Measurements from ENCODE around the gene CCL28.

Gene CCL28

DNA sequence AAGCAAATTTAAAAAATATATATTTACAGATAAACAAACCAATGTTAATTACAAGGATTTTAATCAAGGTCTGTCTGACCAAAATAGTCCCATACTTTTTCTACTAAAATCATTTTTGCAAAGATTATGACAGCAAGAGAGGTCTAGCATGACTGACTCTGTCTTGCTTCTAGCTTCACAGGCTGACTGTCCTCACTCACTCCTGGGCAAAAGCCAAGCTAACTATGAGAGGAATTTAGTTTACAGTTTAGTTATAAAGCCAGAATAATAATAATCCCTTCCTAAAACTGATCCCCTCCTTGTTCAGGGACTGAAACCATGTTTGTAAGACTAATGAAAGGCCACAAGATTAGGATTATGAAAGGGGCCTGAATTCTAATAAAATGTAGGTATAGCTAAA lies 53.5 kb downstream of the CCL28 start:
- Histone ChIP-seq H3K9me3 (ENCODE audit: control extremely low read depth in 1 of 5, control insufficient read depth in 4 of 5, insufficient read depth in 2 of 5, low read depth in 1 of 5, low read length in 4 of 5) (peaks cover 0 to 16% (median 8%) of the 10 kb centered on the region in 5 experiments), H3K27ac (ENCODE audit: insufficient read depth in 1 of 2, low read depth in 1 of 2, low read length in 2 of 2, poor library complexity in 1 of 2, severe bottlenecking in 2 of 2) (no peak overlapping the region), H3K27me3 (replicated peaks in 2 of 5; ENCODE audit: control insufficient read depth in 4 of 5, insufficient read depth in 5 of 5, low read length in 4 of 5) (no peaks in the 10 kb centered on the region), H3K4me3 (ENCODE audit: control insufficient read depth in 1 of 7, extremely low read depth in 1 of 7, insufficient read depth in 4 of 7, low read depth in 2 of 7, low read length in 6 of 7) (no peak overlapping the region), H3K4me1 (ENCODE audit: control extremely low read depth in 1 of 4, control insufficient read depth in 4 of 4, insufficient read depth in 4 of 4, low read length in 3 of 4) (no peaks in the 10 kb centered on the region), H3K36me3 (ENCODE audit: control insufficient read depth in 4 of 4, insufficient read depth in 4 of 4, low read length in 3 of 4) (no peaks in the 10 kb centered on the region)
- ChIA-PET POLR2A (no interaction called here), CTCF (interaction anchor here (1.0 kb wide), 1 partner anchor 30 kb away, joined by 3 read pairs; no protein-coding TSS in a partner anchor)
- DNase-seq, result no peak

DNA sequence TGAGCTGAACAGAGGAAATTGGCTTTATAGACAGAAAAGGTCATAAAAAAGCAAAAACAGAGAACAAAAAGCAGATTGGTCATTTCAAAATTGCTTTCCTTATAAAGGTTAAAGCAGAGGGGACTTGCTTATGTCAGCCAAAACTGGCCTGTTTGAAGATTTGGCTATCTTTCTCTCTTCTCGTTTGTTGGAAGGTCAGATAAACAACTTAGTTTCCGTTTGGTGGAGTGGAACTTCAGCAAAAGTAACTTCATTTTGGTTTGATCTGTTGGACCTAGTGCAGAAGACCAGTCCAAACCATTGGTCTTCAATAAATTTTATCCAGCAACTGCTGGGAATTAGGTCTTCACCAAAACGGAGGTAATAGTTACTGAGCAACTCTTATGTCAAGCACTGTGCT lies 53.9 kb downstream of the CCL28 start:
- DNase-seq, result no peak
- CTCF ChIA-PET, result interaction anchor here (1.0 kb wide), 1 partner anchor 31 kb away, joined by 3 read pairs; no protein-coding TSS in a partner anchor
- POLR2A ChIA-PET, result no interaction called here
- Histone ChIP-seq H3K27ac (ENCODE audit: insufficient read depth in 1 of 2, low read depth in 1 of 2, low read length in 2 of 2, poor library complexity in 1 of 2, severe bottlenecking in 2 of 2) (no peak overlapping the region), H3K4me1 (ENCODE audit: control extremely low read depth in 1 of 4, control insufficient read depth in 4 of 4, insufficient read depth in 4 of 4, low read length in 3 of 4) (no peaks in the 10 kb centered on the region), H3K4me3 (ENCODE audit: control insufficient read depth in 1 of 7, extremely low read depth in 1 of 7, insufficient read depth in 4 of 7, low read depth in 2 of 7, low read length in 6 of 7) (no peak overlapping the region), H3K36me3 (ENCODE audit: control insufficient read depth in 4 of 4, insufficient read depth in 4 of 4, low read length in 3 of 4) (no peaks in the 10 kb centered on the region), H3K9me3 (ENCODE audit: control extremely low read depth in 1 of 5, control insufficient read depth in 4 of 5, insufficient read depth in 2 of 5, low read depth in 1 of 5, low read length in 4 of 5) (peaks cover 0 to 16% (median 8%) of the 10 kb centered on the region in 5 experiments), H3K27me3 (replicated peaks in 2 of 5; ENCODE audit: control insufficient read depth in 4 of 5, insufficient read depth in 5 of 5, low read length in 4 of 5) (no peaks in the 10 kb centered on the region)
- WGBS (ENCODE audit: insufficient coverage), result 100% methylated on average over 2 of the region's 3 CpGs

GRCh38 chr5:43357878-43358281 lies 54.3 kb downstream of the CCL28 start:
- CTCF ChIA-PET, result no interaction called here

DNA sequence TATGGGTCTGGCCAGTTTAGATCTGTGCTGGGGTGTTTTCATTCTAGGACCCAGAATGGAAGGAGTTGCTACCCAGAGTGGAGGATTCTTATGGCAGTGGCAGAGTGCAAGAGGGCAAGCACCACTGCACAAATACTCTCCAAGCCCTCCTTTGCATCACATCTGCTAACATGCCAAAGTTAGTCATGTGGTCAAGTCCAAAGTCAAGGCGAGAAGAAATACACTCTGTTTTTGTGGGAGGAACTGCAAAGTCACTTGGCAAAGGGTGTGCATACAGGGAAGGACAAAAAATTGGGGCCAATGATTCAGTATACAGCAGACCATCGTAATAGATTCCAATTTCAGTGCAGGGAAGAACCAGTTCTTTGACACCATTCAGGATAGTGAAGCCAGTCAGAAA lies 55.1 kb downstream of the CCL28 start:
- H3K27me3 ChIP-seq (replicated peaks in 2 of 5; ENCODE audit: control insufficient read depth in 4 of 5, insufficient read depth in 5 of 5, low read length in 4 of 5), result no peaks in the 10 kb centered on the region
- no peaks in the 10 kb centered on the region for H3K36me3 ChIP-seq (ENCODE audit: control insufficient read depth in 4 of 4, insufficient read depth in 4 of 4, low read length in 3 of 4)
- no peak overlapping the region for H3K4me3 ChIP-seq (ENCODE audit: control insufficient read depth in 1 of 7, extremely low read depth in 1 of 7, insufficient read depth in 4 of 7, low read depth in 2 of 7, low read length in 6 of 7)
- DNase-seq, result no peak
- peaks cover 0 to 16% (median 8%) of the 10 kb centered on the region in 5 experiments for H3K9me3 ChIP-seq (ENCODE audit: control extremely low read depth in 1 of 5, control insufficient read depth in 4 of 5, insufficient read depth in 2 of 5, low read depth in 1 of 5, low read length in 4 of 5)
- CTCF ChIA-PET, result no interaction called here
- no peak overlapping the region for H3K27ac ChIP-seq (ENCODE audit: insufficient read depth in 1 of 2, low read depth in 1 of 2, low read length in 2 of 2, poor library complexity in 1 of 2, severe bottlenecking in 2 of 2)
- no peaks in the 10 kb centered on the region for H3K4me1 ChIP-seq (ENCODE audit: control extremely low read depth in 1 of 4, control insufficient read depth in 4 of 4, insufficient read depth in 4 of 4, low read length in 3 of 4)
- POLR2A ChIA-PET, result no interaction called here
- 100% methylated on average over 2 of the region's 2 CpGs for WGBS (ENCODE audit: insufficient coverage)

More at GRCh38 chr5:43357878-43358281, 54.3 kb downstream of the CCL28 start:
- no CpG with 5 or more reads among the region's 3 CpGs for WGBS (ENCODE audit: insufficient coverage)
- no peak for DNase-seq
- Histone ChIP-seq H3K9me3 (ENCODE audit: control extremely low read depth in 1 of 5, control insufficient read depth in 4 of 5, insufficient read depth in 2 of 5, low read depth in 1 of 5, low read length in 4 of 5) (peaks cover 0 to 16% (median 8%) of the 10 kb centered on the region in 5 experiments), H3K27ac (ENCODE audit: insufficient read depth in 1 of 2, low read depth in 1 of 2, low read length in 2 of 2, poor library complexity in 1 of 2, severe bottlenecking in 2 of 2) (no peak overlapping the region), H3K36me3 (ENCODE audit: control insufficient read depth in 4 of 4, insufficient read depth in 4 of 4, low read length in 3 of 4) (no peaks in the 10 kb centered on the region), H3K4me3 (ENCODE audit: control insufficient read depth in 1 of 7, extremely low read depth in 1 of 7, insufficient read depth in 4 of 7, low read depth in 2 of 7, low read length in 6 of 7) (no peak overlapping the region), H3K4me1 (ENCODE audit: control extremely low read depth in 1 of 4, control insufficient read depth in 4 of 4, insufficient read depth in 4 of 4, low read length in 3 of 4) (no peaks in the 10 kb centered on the region), H3K27me3 (replicated peaks in 2 of 5; ENCODE audit: control insufficient read depth in 4 of 5, insufficient read depth in 5 of 5, low read length in 4 of 5) (no peaks in the 10 kb centered on the region)
- POLR2A ChIA-PET, result no interaction called here

DNA sequence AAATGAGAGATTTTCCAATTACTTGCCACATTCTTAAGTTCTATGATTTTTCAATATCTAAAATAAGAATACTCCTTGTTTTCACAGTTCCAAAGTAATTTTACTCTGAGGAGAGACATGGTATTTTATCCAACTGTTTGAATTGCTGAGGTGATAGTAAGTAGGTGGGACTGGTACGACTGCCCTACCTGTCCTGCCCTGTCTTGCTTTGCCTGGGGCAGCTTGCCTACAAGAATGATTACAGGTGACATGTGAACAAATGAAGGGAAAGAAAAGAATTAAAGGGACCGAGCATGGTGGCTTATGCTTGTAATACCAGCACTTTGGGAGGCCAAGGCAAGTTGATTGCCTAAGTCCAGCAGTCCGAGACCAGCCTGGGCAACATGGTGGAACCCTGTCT lies 57.4 kb downstream of the CCL28 start:
- 100% methylated on average over 1 of the region's 3 CpGs for WGBS (ENCODE audit: insufficient coverage)
- Histone ChIP-seq H3K4me3 (ENCODE audit: control insufficient read depth in 1 of 7, extremely low read depth in 1 of 7, insufficient read depth in 4 of 7, low read depth in 2 of 7, low read length in 6 of 7) (no peak overlapping the region), H3K36me3 (ENCODE audit: control insufficient read depth in 4 of 4, insufficient read depth in 4 of 4, low read length in 3 of 4) (no peaks in the 10 kb centered on the region), H3K27me3 (replicated peaks in 2 of 5; ENCODE audit: control insufficient read depth in 4 of 5, insufficient read depth in 5 of 5, low read length in 4 of 5) (peaks cover 0 to 2% (median 0%) of the 10 kb centered on the region in 5 experiments), H3K27ac (ENCODE audit: insufficient read depth in 1 of 2, low read depth in 1 of 2, low read length in 2 of 2, poor library complexity in 1 of 2, severe bottlenecking in 2 of 2) (no peak overlapping the region), H3K9me3 (ENCODE audit: control extremely low read depth in 1 of 5, control insufficient read depth in 4 of 5, insufficient read depth in 2 of 5, low read depth in 1 of 5, low read length in 4 of 5) (peaks cover 0 to 9% (median 3%) of the 10 kb centered on the region in 5 experiments), H3K4me1 (ENCODE audit: control extremely low read depth in 1 of 4, control insufficient read depth in 4 of 4, insufficient read depth in 4 of 4, low read length in 3 of 4) (no peaks in the 10 kb centered on the region)
- DNase-seq, result no peak
- ChIA-PET CTCF (no interaction called here), POLR2A (no interaction called here)

DNA sequence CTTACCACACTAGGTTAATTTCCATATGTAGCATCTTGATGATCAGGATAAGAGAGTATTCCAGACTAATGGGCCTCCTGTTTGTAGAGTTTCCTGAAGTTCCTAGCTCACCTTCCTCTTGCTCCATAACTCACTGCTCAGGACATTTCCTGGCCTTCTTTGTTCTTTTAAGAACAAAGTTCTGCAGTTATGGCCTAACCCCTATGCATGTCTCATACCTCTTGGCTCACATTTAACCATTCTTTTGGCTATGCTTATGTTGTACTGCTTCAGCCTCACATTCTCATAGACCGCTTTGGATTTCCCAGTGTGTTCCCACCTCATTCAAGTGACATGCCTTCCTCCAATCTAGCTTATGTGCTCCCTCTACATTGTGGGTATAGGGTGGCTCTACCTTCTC lies 58.5 kb downstream of the CCL28 start:
- CTCF ChIA-PET, result interaction anchor here (0.6 to 1.4 kb wide), 2 partner anchors 15 to 245 kb away, joined by 3 read pairs; no protein-coding TSS in a partner anchor
- Histone ChIP-seq H3K27ac (ENCODE audit: insufficient read depth in 1 of 2, low read depth in 1 of 2, low read length in 2 of 2, poor library complexity in 1 of 2, severe bottlenecking in 2 of 2) (no peak overlapping the region), H3K9me3 (ENCODE audit: control extremely low read depth in 1 of 5, control insufficient read depth in 4 of 5, insufficient read depth in 2 of 5, low read depth in 1 of 5, low read length in 4 of 5) (no peaks in the 10 kb centered on the region), H3K27me3 (replicated peaks in 2 of 5; ENCODE audit: control insufficient read depth in 4 of 5, insufficient read depth in 5 of 5, low read length in 4 of 5) (peaks cover 0 to 2% (median 0%) of the 10 kb centered on the region in 5 experiments), H3K36me3 (ENCODE audit: control insufficient read depth in 4 of 4, insufficient read depth in 4 of 4, low read length in 3 of 4) (no peaks in the 10 kb centered on the region), H3K4me3 (ENCODE audit: control insufficient read depth in 1 of 7, extremely low read depth in 1 of 7, insufficient read depth in 4 of 7, low read depth in 2 of 7, low read length in 6 of 7) (no peak overlapping the region), H3K4me1 (ENCODE audit: control extremely low read depth in 1 of 4, control insufficient read depth in 4 of 4, insufficient read depth in 4 of 4, low read length in 3 of 4) (no peaks in the 10 kb centered on the region)
- no CpG with 5 or more reads among the region's 1 CpG for whole genome bisulfite sequencing (ENCODE audit: insufficient coverage)
- POLR2A ChIA-PET, result no interaction called here
- DNase-seq, result no peak

DNA sequence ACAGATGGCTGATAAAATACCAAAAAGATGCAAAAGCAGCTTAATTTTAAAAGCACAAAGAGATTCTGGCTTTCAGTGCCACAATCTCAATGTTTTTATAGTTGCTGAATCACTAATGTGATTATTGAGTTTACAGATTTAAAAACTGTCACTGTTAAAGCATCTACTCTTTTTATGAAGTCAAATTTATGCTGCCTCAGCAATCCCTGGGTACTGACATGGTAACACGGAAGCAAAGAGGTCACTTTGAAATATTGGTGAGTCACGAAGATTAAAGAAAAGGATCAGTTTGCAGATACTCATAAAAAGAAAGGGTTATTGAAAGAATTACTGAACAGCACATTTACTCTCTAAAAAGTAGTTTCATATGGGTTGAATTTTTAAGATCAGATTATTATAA lies 59.3 kb downstream of the CCL28 start:
- H3K4me1 ChIP-seq (ENCODE audit: control extremely low read depth in 1 of 4, control insufficient read depth in 4 of 4, insufficient read depth in 4 of 4, low read length in 3 of 4), result no peaks in the 10 kb centered on the region
- POLR2A ChIA-PET, result no interaction called here
- H3K27me3 ChIP-seq (replicated peaks in 2 of 5; ENCODE audit: control insufficient read depth in 4 of 5, insufficient read depth in 5 of 5, low read length in 4 of 5), result peaks cover 0 to 2% (median 0%) of the 10 kb centered on the region in 5 experiments
- no peaks in the 10 kb centered on the region for H3K36me3 ChIP-seq (ENCODE audit: control insufficient read depth in 4 of 4, insufficient read depth in 4 of 4, low read length in 3 of 4)
- no peaks in the 10 kb centered on the region for H3K9me3 ChIP-seq (ENCODE audit: control extremely low read depth in 1 of 5, control insufficient read depth in 4 of 5, insufficient read depth in 2 of 5, low read depth in 1 of 5, low read length in 4 of 5)
- no peak for DNase-seq
- no CpG with 5 or more reads among the region's 2 CpGs for WGBS (ENCODE audit: insufficient coverage)
- H3K27ac ChIP-seq (ENCODE audit: insufficient read depth in 1 of 2, low read depth in 1 of 2, low read length in 2 of 2, poor library complexity in 1 of 2, severe bottlenecking in 2 of 2), result no peak overlapping the region
- CTCF ChIA-PET, result interaction anchor here (1.4 kb wide), 1 partner anchor 14 kb away, joined by 3 read pairs; no protein-coding TSS in a partner anchor
- no peak overlapping the region for H3K4me3 ChIP-seq (ENCODE audit: control insufficient read depth in 1 of 7, extremely low read depth in 1 of 7, insufficient read depth in 4 of 7, low read depth in 2 of 7, low read length in 6 of 7)

Data from common myeloid progenitor, CD34-positive (primary cell).